K562 (cell line): ENCODE data around the gene CERS6. TPM values are rescaled to one million over a fixed set of nuclear protein-coding genes. Genes with fewer than 3 reads are reported as not detected.

Experiments
- ATAC-seq: fragments of 200-7000 bp; cut with Tn5 transposase; 3 replicates; pipeline ENCODE4 v1.9.1; 2020; ENCODE audit warnings: moderate library complexity
- BruUV-seq: library from RNA; stranded (reverse); fragments of 400-500 nt; replicated peaks from 2 replicates; lab custom pipeline; 2021; lab: Mats Ljungman, UMichigan
- CTCF ChIA-PET: fragments of 300-600 bp; formaldehyde crosslinking; extraction: SDS; loops from one replicate; lab custom pipeline; 2021; ENCODE audit warnings: low intra/inter-chr PET ratio; lab: Yijun Ruan, JAX
- POLR2A ChIA-PET: fragments of 300-600, 350-650 bp; sonication (Branson Sonifier 250); formaldehyde crosslinking; extraction: SDS; loops from one replicate; lab custom pipeline; 2021; ENCODE audit warnings: antibody characterized with exemption, inconsistent platforms; lab: Yijun Ruan, JAX
- DNase-seq, 4 experiments: peaks; one replicate each; pipeline versions ENCODE4 v3.0.0 to v3.0.0-alpha.2; 2011 to 2018; ENCODE audit warnings: low spot score in 3 of 4, mixed read lengths in 3 of 4; ENCODE audit errors: extremely low read depth in 1 of 4
- FAIRE-seq: peaks from 2 replicates; lab custom pipeline; 2011; peaks lifted over from hg19 to GRCh38; lab: Jason Lieb, UNC
- H2AFZ ChIP-seq: 2 replicates; pipeline ENCODE4 v1.6.0; 2011; ENCODE audit warnings: low read depth, low read length, control low read depth, inconsistent platforms
- H3K27ac ChIP-seq: fragments of 200-600 bp; 3 replicates; pipeline ENCODE4 v1.8.0; 2011; ENCODE audit warnings: low read depth, mild to moderate bottlenecking, control low read depth, inconsistent platforms, low read length, moderate library complexity, mixed read lengths; ENCODE audit errors: extremely low read depth
- H3K27me3 ChIP-seq, 2 experiments: fragments of 300-600 bp in 1 of 2; 2 replicates in 1 of 2; 3 replicates in 1 of 2; pipeline versions ENCODE4 v1.6.0 to v1.8.0; 2011; ENCODE audit warnings: inconsistent platforms in 2 of 2, low read length in 2 of 2, mild to moderate bottlenecking in 1 of 2, mixed read lengths in 1 of 2, moderate library complexity in 1 of 2; ENCODE audit not compliant: control insufficient read depth in 2 of 2, insufficient read depth in 2 of 2
- H3K36me3 ChIP-seq: fragments of 300-600 bp; 3 replicates; pipeline ENCODE4 v1.8.0; 2011; ENCODE audit warnings: mild to moderate bottlenecking, low read length, inconsistent platforms; ENCODE audit not compliant: control insufficient read depth, insufficient read depth
- H3K4me1 ChIP-seq, 2 experiments: fragments of 200-600 bp in 1 of 2; replicated peaks in 1 of 2; 2 replicates in 1 of 2; 3 replicates in 1 of 2; pipeline versions ENCODE4 v1.5.1 to v1.8.0; 2011; ENCODE audit warnings: inconsistent platforms in 2 of 2, low read length in 2 of 2, mild to moderate bottlenecking in 1 of 2, mixed read lengths in 1 of 2, moderate library complexity in 1 of 2; ENCODE audit not compliant: control insufficient read depth in 2 of 2, insufficient read depth in 2 of 2
- H3K4me2 ChIP-seq: 2 replicates; pipeline ENCODE4 v1.6.1; 2011; ENCODE audit warnings: low read length, control low read depth, inconsistent platforms, mixed read lengths; ENCODE audit not compliant: insufficient read depth
- H3K4me3 ChIP-seq: fragments of 200-600 bp; sonication (generic), shearing (Covaris generic); 2 replicates; pipeline ENCODE4 v1.5.1; 2016; ENCODE audit warnings: control low read depth, inconsistent platforms
- H3K79me2 ChIP-seq: fragments of 200-600 bp; 3 replicates; pipeline ENCODE4 v1.8.0; 2011; ENCODE audit warnings: low read length, inconsistent platforms; ENCODE audit not compliant: control insufficient read depth, insufficient read depth
- H3K9ac ChIP-seq, 2 experiments: 2 replicates each; pipeline versions ENCODE4 v1.6.0 to v1.6.1; 2011; ENCODE audit warnings: low read depth in 2 of 2, low read length in 2 of 2, control low read depth in 1 of 2, inconsistent platforms in 1 of 2, mild to moderate bottlenecking in 1 of 2, mixed read lengths in 1 of 2; ENCODE audit not compliant: insufficient read depth in 1 of 2
- H3K9me1 ChIP-seq: one replicate; pipeline ENCODE4 v1.6.0; 2011; ENCODE audit warnings: inconsistent platforms, mild to moderate bottlenecking, low read length, moderate library complexity; ENCODE audit not compliant: control insufficient read depth, insufficient read depth
- H3K9me3 ChIP-seq: replicated peaks from 2 replicates; pipeline ENCODE4 v1.5.1; 2011; ENCODE audit warnings: low read depth, low read length, inconsistent platforms; ENCODE audit not compliant: control insufficient read depth, insufficient read depth
- H4K20me1 ChIP-seq: replicated peaks from 2 replicates; pipeline ENCODE4 v1.6.1; 2011; ENCODE audit warnings: low read length, inconsistent platforms, mixed read lengths; ENCODE audit not compliant: control insufficient read depth, insufficient read depth
- BCL6 ChIP-seq: fragments of 250-450 bp; sonication (Bioruptor Pico); IDR thresholded peaks from 2 replicates; pipeline ENCODE4 v1.4.0; 2020
- MBD2 ChIP-seq: sonication (generic); IDR thresholded peaks from 2 replicates; pipeline ENCODE4 v1.6.1; 2016; ENCODE audit warnings: low read depth, borderline replicate concordance
- NONO ChIP-seq, 2 experiments: fragments of 200-400 bp in 1 of 2; fragments of 450-650 bp in 1 of 2; formaldehyde crosslinking in 1 of 2; IDR thresholded peaks; 2 replicates each; pipeline ENCODE4 v1.6.1; 2017; ENCODE audit warnings: low read depth in 2 of 2, mild to moderate bottlenecking in 2 of 2, moderate library complexity in 2 of 2, low read length in 1 of 2
- NUFIP1 ChIP-seq: fragments of 450-650 bp; IDR thresholded peaks from 2 replicates; pipeline ENCODE4 v1.6.1; 2018; ENCODE audit not compliant: partially characterized antibody
- ZNF311 ChIP-seq: fragments of 250-450 bp; sonication (Bioruptor Pico); IDR thresholded peaks from 2 replicates; pipeline ENCODE4 v1.4.0; 2020; ENCODE audit warnings: mild to moderate bottlenecking, moderate library complexity
- WGBS: fragments of 100-300 bp; shearing (Covaris generic); methylation state at CpG from one replicate; pipeline ENCODE4 v1.1.6; 2016; ENCODE audit warnings: low coverage, mixed read lengths; ENCODE audit not compliant: insufficient coverage; ENCODE audit errors: missing lambda C conversion rate; 5-methylcytosine and 5-hydroxymethylcytosine counted together
- in situ Hi-C: fragments of 300-500 bp; cut with MboI; formaldehyde crosslinking; loops from 4 replicates; pipeline ENCODE4 v1.15.0; 2018; ENCODE audit warnings: inconsistent platforms, mixed read lengths
- intact Hi-C: fragments of 100-400 bp; cut with micrococcal nuclease; formaldehyde crosslinking; loops from 2 replicates; pipeline ENCODE4 v1.14.2; 2022
- polyA plus RNA-seq, 8 experiments: library from polyadenylated mRNA; depleted of rRNA in 4 of 8; stranded (reverse) in 5 of 8; unstranded in 3 of 8; fragments of >200 nt; fragmentation: Nextera tagmentation in 2 of 8; fragmentation: Illumina TruSeq in 1 of 8; extraction: Ambion mirVana in 2 of 8; extraction: Trizol in 1 of 8; gene quantifications; 2 replicates each; pipeline versions ENCODE4 v1.2.1 to v1.2.3, GENCODE V29; 2011 to 2014; ENCODE audit warnings: inconsistent platforms in 1 of 8, missing spikeins in 1 of 8
- total RNA-seq, 7 experiments: library from RNA; depleted of rRNA in 6 of 7; stranded (reverse); fragments of >200 nt in 6 of 7; fragmentation: Illumina TruSeq in 2 of 7; extraction: Trizol in 2 of 7; gene quantifications; 2 replicates each; pipeline versions ENCODE4 v1.2.1 to v1.2.3, GENCODE V29; 2011 to 2021; ENCODE audit warnings: low replicate concordance in 1 of 7
- TF ChIP-seq, protein P1 (sequence below): fragments of 450-650 bp; IDR thresholded peaks from 2 replicates; pipeline ENCODE4 v1.6.1; 2018; ENCODE audit not compliant: partially characterized antibody
- TF ChIP-seq, protein P2 (sequence below): sonication (generic); formaldehyde crosslinking; IDR thresholded peaks from 2 replicates; pipeline ENCODE4 v1.8.0; 2022; ENCODE audit warnings: missing genetic modification reagents, mild to moderate bottlenecking, moderate library complexity, borderline replicate concordance
- TF ChIP-seq, protein P3 (sequence below): IDR thresholded peaks from 3 replicates; pipeline ENCODE4 v1.6.1; 2011; ENCODE audit warnings: borderline replicate concordance, mild to moderate bottlenecking, moderate library complexity; ENCODE audit not compliant: insufficient read length; ENCODE audit errors: extremely low read depth
- TF ChIP-seq, protein P4 (sequence below): fragments of 250-450 bp; sonication (Bioruptor Pico); IDR thresholded peaks from 2 replicates; pipeline ENCODE4 v1.5.0; 2021
- TF ChIP-seq, protein P5 (sequence below): fragments of 450-650 bp; IDR thresholded peaks from 2 replicates; pipeline ENCODE4 v1.6.1; 2016; ENCODE audit warnings: antibody characterized with exemption

CERS6 gene
- total and polyA plus RNA-seq, 9 of the 15 experiments (the other 6 are each of a cell fraction or from before 2014, with no cell fraction given): 1.6 to 13.6 (median 11.4) TPM

DNA sequence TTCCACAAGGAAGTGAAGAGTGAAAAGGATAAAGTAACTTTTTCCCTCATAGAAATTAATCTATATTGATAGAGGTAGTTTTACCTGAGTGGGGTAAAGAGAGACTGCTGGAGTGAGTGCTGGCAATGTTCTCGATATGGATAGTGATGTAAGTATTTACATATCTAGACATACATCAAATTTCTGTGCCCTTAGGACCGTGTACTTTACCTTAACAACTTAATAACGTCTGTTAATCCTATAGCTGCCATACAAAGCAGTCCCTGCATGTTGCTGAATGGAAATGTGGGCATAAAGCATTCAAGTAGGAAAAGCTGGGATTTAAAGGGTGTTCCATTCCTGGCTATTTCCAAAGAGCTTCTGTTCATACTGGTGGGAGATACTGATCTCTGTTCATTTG is 184.0 kb downstream of the CERS6 start (continued):
- TF ChIP-seq, protein P1, sequence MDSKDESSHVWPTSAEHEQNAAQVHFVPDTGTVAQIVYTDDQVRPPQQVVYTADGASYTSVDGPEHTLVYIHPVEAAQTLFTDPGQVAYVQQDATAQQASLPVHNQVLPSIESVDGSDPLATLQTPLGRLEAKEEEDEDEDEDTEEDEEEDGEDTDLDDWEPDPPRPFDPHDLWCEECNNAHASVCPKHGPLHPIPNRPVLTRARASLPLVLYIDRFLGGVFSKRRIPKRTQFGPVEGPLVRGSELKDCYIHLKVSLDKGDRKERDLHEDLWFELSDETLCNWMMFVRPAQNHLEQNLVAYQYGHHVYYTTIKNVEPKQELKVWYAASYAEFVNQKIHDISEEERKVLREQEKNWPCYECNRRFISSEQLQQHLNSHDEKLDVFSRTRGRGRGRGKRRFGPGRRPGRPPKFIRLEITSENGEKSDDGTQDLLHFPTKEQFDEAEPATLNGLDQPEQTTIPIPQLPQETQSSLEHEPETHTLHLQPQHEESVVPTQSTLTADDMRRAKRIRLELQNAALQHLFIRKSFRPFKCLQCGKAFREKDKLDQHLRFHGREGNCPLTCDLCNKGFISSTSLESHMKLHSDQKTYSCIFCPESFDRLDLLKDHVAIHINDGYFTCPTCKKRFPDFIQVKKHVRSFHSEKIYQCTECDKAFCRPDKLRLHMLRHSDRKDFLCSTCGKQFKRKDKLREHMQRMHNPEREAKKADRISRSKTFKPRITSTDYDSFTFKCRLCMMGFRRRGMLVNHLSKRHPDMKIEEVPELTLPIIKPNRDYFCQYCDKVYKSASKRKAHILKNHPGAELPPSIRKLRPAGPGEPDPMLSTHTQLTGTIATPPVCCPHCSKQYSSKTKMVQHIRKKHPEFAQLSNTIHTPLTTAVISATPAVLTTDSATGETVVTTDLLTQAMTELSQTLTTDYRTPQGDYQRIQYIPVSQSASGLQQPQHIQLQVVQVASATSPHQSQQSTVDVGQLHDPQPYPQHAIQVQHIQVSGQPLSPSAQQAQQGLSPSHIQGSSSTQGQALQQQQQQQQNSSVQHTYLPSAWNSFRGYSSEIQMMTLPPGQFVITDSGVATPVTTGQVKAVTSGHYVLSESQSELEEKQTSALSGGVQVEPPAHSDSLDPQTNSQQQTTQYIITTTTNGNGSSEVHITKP: no peak

DNA sequence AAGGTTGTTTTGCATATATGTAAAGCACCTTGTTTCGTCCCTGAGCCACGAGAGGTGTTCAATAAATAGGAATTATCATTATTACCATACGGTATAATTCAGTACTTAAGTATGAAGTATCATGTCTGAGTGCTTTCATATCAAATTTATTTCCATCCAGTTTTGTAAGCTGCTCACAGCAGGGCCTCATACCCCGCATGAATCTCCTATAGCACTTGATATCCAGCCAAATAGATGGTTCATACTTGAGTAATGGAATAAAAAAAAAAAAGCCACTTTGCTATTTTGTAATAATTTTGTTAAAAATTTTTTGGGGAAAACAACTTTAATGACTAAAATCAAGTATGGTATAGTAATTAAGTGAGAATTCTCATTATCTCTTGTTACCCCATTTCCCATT is 185.6 kb downstream of the CERS6 start:
- ChIA-PET CTCF (no interaction called here), POLR2A (no interaction called here)
- no peak overlapping the region for H3K4me2 ChIP-seq
- H3K27ac ChIP-seq: no peak overlapping the region
- no peaks in the 10 kb centered on the region; a peak in 1 of 5 replicates for H3K4me1 ChIP-seq
- 71% methylated on average over 4 of the region's 4 CpGs for WGBS
- intact Hi-C loops: no loop called here
- no peaks in the 10 kb centered on the region for H3K9me1 ChIP-seq
- DNase-seq: no peak
- BruUV-seq: no TSS peak
- no peaks in the 10 kb centered on the region for H3K36me3 ChIP-seq
- ATAC-seq: no peak
- in situ Hi-C loops: no loop called here
- H3K79me2 ChIP-seq: no peaks in the 10 kb centered on the region
- H3K27me3 ChIP-seq: no peaks in the 10 kb centered on the region
- FAIRE-seq: no peak
- no peak overlapping the region for H3K4me3 ChIP-seq
- no peaks in the 10 kb centered on the region for H3K9me3 ChIP-seq
- H4K20me1 ChIP-seq: no peaks in the 10 kb centered on the region
- H2AFZ ChIP-seq: no peak overlapping the region
- no peak overlapping the region for H3K9ac ChIP-seq
- TF ChIP-seq MBD2 (no peak), NUFIP1 (no peak), ZNF311 (CRISPR knock-in tag) (no peak), BCL6 (CRISPR knock-in tag) (no peak), NONO (IDR thresholded peaks at IDR 0.05; ENCODE audit: low read depth in 2 of 2, low read length in 1 of 2) (no peak)
- TF ChIP-seq, protein P2, sequence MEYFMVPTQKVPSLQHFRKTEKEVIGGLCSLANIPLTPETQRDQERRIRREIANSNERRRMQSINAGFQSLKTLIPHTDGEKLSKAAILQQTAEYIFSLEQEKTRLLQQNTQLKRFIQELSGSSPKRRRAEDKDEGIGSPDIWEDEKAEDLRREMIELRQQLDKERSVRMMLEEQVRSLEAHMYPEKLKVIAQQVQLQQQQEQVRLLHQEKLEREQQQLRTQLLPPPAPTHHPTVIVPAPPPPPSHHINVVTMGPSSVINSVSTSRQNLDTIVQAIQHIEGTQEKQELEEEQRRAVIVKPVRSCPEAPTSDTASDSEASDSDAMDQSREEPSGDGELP (CRISPR knock-in tag): no peak
- TF ChIP-seq, protein P3, sequence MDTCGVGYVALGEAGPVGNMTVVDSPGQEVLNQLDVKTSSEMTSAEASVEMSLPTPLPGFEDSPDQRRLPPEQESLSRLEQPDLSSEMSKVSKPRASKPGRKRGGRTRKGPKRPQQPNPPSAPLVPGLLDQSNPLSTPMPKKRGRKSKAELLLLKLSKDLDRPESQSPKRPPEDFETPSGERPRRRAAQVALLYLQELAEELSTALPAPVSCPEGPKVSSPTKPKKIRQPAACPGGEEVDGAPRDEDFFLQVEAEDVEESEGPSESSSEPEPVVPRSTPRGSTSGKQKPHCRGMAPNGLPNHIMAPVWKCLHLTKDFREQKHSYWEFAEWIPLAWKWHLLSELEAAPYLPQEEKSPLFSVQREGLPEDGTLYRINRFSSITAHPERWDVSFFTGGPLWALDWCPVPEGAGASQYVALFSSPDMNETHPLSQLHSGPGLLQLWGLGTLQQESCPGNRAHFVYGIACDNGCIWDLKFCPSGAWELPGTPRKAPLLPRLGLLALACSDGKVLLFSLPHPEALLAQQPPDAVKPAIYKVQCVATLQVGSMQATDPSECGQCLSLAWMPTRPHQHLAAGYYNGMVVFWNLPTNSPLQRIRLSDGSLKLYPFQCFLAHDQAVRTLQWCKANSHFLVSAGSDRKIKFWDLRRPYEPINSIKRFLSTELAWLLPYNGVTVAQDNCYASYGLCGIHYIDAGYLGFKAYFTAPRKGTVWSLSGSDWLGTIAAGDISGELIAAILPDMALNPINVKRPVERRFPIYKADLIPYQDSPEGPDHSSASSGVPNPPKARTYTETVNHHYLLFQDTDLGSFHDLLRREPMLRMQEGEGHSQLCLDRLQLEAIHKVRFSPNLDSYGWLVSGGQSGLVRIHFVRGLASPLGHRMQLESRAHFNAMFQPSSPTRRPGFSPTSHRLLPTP: no peak
- TF ChIP-seq, protein P4, sequence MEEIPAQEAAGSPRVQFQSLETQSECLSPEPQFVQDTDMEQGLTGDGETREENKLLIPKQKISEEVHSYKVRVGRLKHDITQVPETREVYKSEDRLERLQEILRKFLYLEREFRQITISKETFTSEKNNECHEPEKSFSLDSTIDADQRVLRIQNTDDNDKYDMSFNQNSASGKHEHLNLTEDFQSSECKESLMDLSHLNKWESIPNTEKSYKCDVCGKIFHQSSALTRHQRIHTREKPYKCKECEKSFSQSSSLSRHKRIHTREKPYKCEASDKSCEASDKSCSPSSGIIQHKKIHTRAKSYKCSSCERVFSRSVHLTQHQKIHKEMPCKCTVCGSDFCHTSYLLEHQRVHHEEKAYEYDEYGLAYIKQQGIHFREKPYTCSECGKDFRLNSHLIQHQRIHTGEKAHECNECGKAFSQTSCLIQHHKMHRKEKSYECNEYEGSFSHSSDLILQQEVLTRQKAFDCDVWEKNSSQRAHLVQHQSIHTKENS: no peak
- TF ChIP-seq, protein P5, sequence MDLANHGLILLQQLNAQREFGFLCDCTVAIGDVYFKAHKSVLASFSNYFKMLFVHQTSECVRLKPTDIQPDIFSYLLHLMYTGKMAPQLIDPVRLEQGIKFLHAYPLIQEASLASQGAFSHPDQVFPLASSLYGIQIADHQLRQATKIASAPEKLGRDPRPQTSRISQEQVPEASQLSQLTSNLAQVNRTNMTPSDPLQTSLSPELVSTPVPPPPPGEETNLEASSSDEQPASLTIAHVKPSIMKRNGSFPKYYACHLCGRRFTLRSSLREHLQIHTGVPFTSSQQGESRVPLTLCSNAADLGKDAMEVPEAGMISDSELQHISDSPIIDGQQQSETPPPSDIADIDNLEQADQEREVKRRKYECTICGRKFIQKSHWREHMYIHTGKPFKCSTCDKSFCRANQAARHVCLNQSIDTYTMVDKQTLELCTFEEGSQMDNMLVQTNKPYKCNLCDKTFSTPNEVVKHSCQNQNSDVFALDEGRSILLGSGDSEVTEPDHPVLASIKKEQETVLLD: no peak
